GM12891 (cell line): Measurements from ENCODE around the gene GOLGA8B.
"Not testable (repeated sequence)": the region's sequence is repeated elsewhere in the genome, so short reads cannot be mapped to it uniquely, and the experiment has no call there.

ENCODE experiments used
- DNase-seq: peaks from one replicate; pipeline ENCODE4 v3.0.0; 2011; ENCODE audit warnings: low spot score; ENCODE audit not compliant: insufficient read length
- FAIRE-seq: peaks from 2 replicates; lab custom pipeline; 2011; peaks lifted over from hg19 to GRCh38; lab: Jason Lieb, UNC
- PAX5 ChIP-seq: IDR thresholded peaks from 2 replicates; pipeline ENCODE4 v1.6.1; 2011; ENCODE audit warnings: low read length, moderate library complexity, mild to moderate bottlenecking; ENCODE audit not compliant: insufficient read depth, severe bottlenecking
- POLR2A ChIP-seq: IDR thresholded peaks from 2 replicates; pipeline ENCODE4 v1.6.1; 2011; ENCODE audit warnings: low read depth, low read length, control low read depth
- POLR2AphosphoS5 ChIP-seq: IDR thresholded peaks from 2 replicates; pipeline ENCODE4 v1.6.1; 2011; ENCODE audit warnings: low read depth, low read length, control low read depth
- POU2F2 ChIP-seq: IDR thresholded peaks from 2 replicates; pipeline ENCODE4 v1.6.1; 2011; ENCODE audit warnings: low read depth, mild to moderate bottlenecking, control low read depth, low read length, moderate library complexity
- SPI1 ChIP-seq: IDR thresholded peaks from 2 replicates; pipeline ENCODE4 v1.6.1; 2011; ENCODE audit warnings: low read depth, low read length, control low read depth
- TAF1 ChIP-seq: IDR thresholded peaks from 2 replicates; pipeline ENCODE4 v1.6.1; 2011; ENCODE audit warnings: low read depth, low read length, control low read depth

GOLGA8B gene

DNA sequence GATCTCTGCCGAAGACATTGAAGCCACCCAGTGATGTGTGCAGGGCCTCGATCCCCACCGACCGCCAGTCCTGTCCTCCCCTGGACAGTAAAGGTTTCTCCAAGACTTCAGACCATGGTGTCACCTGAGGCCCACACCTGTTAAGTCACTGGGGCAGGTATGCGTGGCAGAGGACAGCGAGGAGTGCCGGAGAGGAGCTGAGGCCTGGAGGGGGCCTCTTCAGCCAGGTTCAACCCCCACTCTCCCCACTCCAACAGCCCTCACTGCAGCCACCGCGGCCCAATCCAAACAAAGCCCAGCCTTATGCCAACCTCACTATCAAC is 2.4 kb downstream of the GOLGA8B start:
- FAIRE-seq (no peak), DNase-seq (no peak)
- TF ChIP-seq PAX5 (no peak), TAF1 (no peak), POU2F2 (no peak), POLR2A (no peak)

DNA sequence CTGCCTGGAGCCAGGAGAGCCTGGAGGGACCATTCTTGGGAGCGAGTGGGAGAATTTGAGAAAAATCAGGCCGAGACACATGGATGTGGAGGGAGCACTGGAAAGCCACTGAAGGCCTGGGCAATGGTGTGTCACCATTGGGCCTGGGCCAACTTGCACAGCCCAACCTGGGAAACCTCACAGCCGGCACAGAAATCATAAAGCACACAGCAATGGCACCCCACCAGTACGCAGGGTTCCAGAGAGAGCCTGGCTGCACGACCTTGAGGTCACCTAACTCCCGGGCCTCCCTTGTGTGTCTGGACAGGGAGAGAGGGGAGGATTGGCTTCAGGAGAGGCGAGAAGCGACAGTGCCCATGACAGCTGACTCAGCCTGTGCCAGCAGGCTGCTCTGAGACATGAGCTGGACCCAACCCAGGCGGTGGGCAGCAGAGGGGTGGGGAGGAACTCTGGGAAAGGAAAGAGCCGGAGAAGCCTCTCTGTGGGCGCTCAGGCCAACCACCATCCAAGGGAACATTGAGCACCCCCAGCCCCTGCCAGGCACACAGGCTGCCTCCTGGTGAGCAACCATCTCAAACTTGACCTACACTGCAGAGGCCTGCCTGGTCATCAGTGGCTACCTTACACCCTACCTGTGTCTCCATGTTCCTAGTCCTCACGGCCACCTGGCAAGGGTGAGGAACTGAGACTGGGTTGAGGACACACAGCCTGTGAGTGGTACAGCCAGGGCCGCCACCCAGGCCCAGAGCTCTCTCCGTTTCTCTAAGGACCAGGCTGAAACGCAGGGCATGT is 3.0 kb downstream of the GOLGA8B start:
- not testable (repeated sequence) for DNase-seq, FAIRE-seq

- TF ChIP-seq PAX5 (no peak), POU2F2 (no peak), POLR2AphosphoS5 (no peak), SPI1 (no peak), TAF1 (no peak), POLR2A (no peak)
- DNase-seq (no peak), FAIRE-seq (no peak)
Measured at GRCh38 chr15:34578283-34578674, 5.2 kb downstream of the GOLGA8B start.

DNA sequence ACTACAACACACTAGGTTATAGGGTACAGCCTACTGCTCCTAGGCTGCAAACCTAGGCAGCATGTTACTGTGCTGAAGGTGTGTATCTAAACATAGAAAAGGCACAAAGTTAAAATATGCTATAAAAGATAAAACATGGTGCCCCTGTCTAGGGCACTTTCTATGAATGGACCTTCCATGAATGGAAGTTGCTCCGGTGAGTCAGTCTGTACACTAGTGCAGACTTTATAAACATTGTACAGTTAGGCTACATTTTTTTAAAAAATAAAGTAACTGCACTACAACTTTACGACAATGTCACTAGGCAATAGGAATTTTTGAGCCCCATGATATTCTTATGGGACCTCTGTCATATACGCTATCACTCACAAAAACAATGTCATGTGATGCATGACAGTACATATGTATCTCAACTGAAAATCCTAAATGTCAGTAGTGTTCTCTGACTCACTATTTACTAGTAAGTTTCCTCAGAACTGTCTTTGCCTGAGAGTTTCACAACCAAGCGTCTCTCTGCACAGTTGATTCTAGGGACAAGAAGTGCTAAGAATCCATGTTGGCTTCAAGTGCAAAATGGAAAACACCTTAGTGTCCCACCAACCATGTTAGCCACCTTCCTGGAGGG is 5.7 kb downstream of the GOLGA8B start:
- DNase-seq, FAIRE-seq: not testable (repeated sequence)

GRCh38 chr15:34575035-34575434 is 8.4 kb downstream of the GOLGA8B start:
- FAIRE-seq, DNase-seq: not testable (repeated sequence)

- DNase-seq, FAIRE-seq: not testable (repeated sequence)
Measured at GRCh38 chr15:34572921-34573320, 10.5 kb downstream of the GOLGA8B start.

DNA sequence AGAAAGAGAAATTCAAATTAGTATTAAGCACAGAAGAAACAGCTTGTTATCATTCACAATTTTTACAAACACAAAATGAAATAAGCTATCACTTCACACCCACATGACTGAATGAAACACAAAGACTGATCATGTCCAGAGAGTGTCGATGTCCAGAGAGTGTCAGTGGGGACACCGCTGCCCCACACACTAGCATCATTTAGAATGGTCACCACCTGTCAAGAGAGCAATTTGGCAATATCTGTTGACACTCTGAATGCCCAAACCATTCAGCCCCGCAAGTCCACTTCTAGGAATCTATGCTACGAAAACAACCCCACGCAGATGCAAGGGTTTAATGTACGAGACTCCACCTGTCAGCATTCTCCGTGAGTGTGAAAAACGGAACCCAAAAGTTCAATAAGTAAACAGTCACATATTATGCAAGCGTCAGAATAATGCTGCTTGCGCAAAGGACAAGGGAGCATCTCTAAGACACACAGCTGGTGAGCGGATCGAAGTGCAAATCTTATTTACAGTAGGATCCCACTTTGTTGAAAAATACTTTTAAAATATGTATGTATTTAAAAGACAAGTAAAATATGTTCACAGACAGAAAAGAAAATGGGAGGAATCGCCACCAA is 11.3 kb downstream of the GOLGA8B start:
- DNase-seq, FAIRE-seq: not testable (repeated sequence)

GRCh38 chr15:34569670-34570396 is 13.6 kb downstream of the GOLGA8B start:
- FAIRE-seq, result not testable (repeated sequence)

DNA sequence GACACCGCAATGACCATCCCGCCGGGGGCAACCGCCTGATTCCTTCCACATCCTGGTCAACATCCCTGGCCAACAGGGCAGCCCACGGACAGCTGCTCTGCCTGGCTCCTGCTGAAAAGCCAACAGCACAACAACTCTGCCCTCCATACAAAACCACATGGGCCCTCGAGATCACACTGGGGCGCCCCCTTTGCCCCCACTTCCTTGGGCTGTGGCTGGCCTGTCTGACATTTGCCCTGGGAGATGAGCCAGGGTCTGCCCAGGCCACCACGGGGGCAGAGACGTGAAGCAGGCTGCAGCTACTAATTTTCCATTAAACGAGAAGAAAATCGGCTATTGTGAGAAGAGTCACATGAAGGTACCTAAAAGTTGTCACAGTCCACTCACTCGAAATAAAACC is 16.3 kb downstream of the GOLGA8B start:
- DNase-seq, FAIRE-seq: not testable (repeated sequence)

More at GRCh38 chr15:34569670-34570396, 13.6 kb downstream of the GOLGA8B start:
- DNase-seq, result not testable (repeated sequence)

GRCh38 chr15:34564711-34565110 is 18.7 kb downstream of the GOLGA8B start:
- not testable (repeated sequence) for FAIRE-seq, DNase-seq

- DNase-seq, FAIRE-seq: not testable (repeated sequence)
Measured at GRCh38 chr15:34560814-34561213, 22.6 kb downstream of the GOLGA8B start.

DNA sequence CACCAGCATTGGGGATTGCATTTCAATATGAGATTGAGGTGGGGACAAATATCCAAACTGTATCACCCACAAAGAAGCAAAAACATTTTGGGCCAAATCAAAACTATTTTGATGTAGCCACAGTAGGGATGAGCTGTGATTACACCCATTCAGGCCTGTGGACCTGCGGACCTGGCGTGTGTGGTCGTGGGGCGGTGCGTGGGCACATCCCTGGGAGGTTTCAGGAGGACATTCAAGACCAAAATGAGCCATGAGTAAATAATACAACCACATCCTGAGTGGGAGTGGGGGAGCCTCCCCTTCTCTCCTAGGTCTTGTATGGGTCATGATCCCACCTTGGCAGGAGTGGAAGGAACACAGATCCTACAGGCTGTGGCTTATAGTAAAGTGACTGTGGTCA is 23.7 kb downstream of the GOLGA8B start:
- not testable (repeated sequence) for FAIRE-seq, DNase-seq

DNA sequence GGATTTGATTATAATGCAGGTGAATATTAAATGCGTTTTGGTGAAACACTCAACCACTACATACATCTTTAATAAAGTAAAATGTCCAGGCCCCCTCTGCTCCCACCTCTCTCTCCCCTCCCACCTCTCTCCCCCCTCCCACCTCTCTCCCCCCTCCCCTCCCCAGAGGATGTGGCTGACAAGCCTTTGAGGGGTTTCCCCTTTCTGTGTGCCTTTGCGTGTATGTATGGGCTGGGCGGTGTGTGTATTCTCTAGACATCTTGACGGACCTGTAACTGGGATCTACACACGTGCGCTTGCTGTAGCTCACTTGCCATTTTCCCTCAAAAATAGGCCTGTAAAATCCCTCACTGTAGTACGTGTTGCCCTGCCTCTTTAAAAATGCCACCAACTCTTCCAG is 28.3 kb downstream of the GOLGA8B start:
- FAIRE-seq, DNase-seq: not testable (repeated sequence)

GRCh38 chr15:34554716-34555115 is 28.7 kb downstream of the GOLGA8B start:
- FAIRE-seq, DNase-seq: not testable (repeated sequence)

DNA sequence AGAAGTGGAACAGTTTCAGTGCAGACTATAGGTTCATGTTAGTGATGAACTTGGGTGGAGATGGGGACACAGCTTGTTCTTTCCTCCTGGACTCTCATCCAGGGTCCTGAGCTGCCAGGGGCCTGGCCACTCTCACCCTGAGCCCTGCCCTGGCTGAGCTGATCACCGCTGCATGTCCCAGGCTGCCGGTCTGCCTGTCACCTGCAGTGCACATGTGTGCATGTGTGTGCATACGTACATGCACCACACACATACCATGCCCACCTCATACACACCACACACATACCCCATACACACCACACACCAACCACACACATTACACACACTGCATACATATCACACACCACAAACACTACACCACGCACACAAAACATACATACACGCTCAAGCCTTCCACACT is 29.3 kb downstream of the GOLGA8B start:
- not testable (repeated sequence) for FAIRE-seq, DNase-seq

GRCh38 chr15:34550129-34550528 is 33.3 kb downstream of the GOLGA8B start:
- peak; percentile 69 for FAIRE-seq

GRCh38 chr15:34549381-34549809 is 34.1 kb downstream of the GOLGA8B start:
- peak; percentile 23 for FAIRE-seq
- not testable (repeated sequence) for DNase-seq

More at GRCh38 chr15:34550129-34550528, 33.3 kb downstream of the GOLGA8B start:
- not testable (repeated sequence) for DNase-seq
